HepG2 (cell line): ENCODE measurements around the gene JPT1. TPM values are rescaled to one million over a fixed set of nuclear protein-coding genes. Genes with fewer than 3 reads are reported as not detected.

Experiments used
- GATAD1 ChIP-seq: IDR thresholded peaks from 2 replicates; pipeline ENCODE4 v1.6.1; 2016; ENCODE audit warnings: missing genetic modification reagents, missing compliant biosample characterization
- KLF16 ChIP-seq, 2 experiments: sonication (generic) in 1 of 2; formaldehyde crosslinking in 1 of 2; IDR thresholded peaks; 2 replicates each; pipeline versions ENCODE4 v1.6.1 to v1.8.0; 2016 to 2023; ENCODE audit warnings: missing genetic modification reagents in 2 of 2, missing compliant biosample characterization in 1 of 2
- PHF5A ChIP-seq: IDR thresholded peaks from one replicate; pipeline ENCODE4 v1.6.1; 2018; ENCODE audit warnings: low read depth, missing genetic modification reagents; ENCODE audit not compliant: unreplicated experiment
- TCF12 ChIP-seq, 2 experiments: fragments of 450-650 bp in 1 of 2; sonication (generic) in 1 of 2; formaldehyde crosslinking in 1 of 2; IDR thresholded peaks; 2 replicates each; pipeline versions ENCODE4 v1.6.1 to v1.8.0; 2017 to 2022; ENCODE audit warnings: antibody characterized with exemption in 1 of 2, mild to moderate bottlenecking in 1 of 2, missing genetic modification reagents in 1 of 2, moderate library complexity in 1 of 2
- ZNF121 ChIP-seq: sonication (generic); formaldehyde crosslinking; IDR thresholded peaks from 2 replicates; pipeline ENCODE4 v1.5.0; 2020; ENCODE audit warnings: mild to moderate bottlenecking, missing genetic modification reagents
- ZNF205 ChIP-seq: IDR thresholded peaks from 2 replicates; pipeline ENCODE4 v1.6.1; 2018; ENCODE audit warnings: missing biosample characterization, missing genetic modification reagents
- ZNF746 ChIP-seq: sonication (generic); formaldehyde crosslinking; IDR thresholded peaks from 2 replicates; pipeline ENCODE4 v1.8.0; 2022; ENCODE audit warnings: mild to moderate bottlenecking, missing genetic modification reagents
- ZSCAN31 ChIP-seq: sonication (generic); formaldehyde crosslinking; IDR thresholded peaks from 2 replicates; pipeline ENCODE4 v1.5.0; 2020; ENCODE audit warnings: low read depth, mild to moderate bottlenecking, missing genetic modification reagents
- polyA plus RNA-seq, 8 experiments: library from polyadenylated mRNA; depleted of rRNA in 3 of 8; stranded (reverse) in 7 of 8; unstranded in 1 of 8; fragments of >200 nt; fragmentation: Illumina TruSeq in 4 of 8; extraction: Trizol in 4 of 8; gene quantifications; 2 replicates each; pipeline versions ENCODE4 v1.2.1 to v1.2.3, GENCODE V29; 2011 to 2016; ENCODE audit warnings: low read depth in 4 of 8, missing spikeins in 1 of 8, mixed read lengths in 1 of 8; ENCODE audit not compliant: insufficient read depth in 1 of 8
- total RNA-seq, 5 experiments: library from RNA; depleted of rRNA; stranded (reverse); fragments of >200 nt; fragmentation: Illumina TruSeq; extraction: Trizol; gene quantifications; 2 replicates each; pipeline ENCODE4 v1.2.3, GENCODE V29; 2016; ENCODE audit warnings: low read depth in 1 of 5
- TF ChIP-seq, protein P1 (sequence below): IDR thresholded peaks from 2 replicates; pipeline ENCODE4 v1.6.1; 2012; ENCODE audit warnings: low read depth, low read length, improper control_type of control experiment
- TF ChIP-seq, protein P2 (sequence below), 2 experiments: fragments of 450-650 bp in 1 of 2; sonication (generic) in 1 of 2; formaldehyde crosslinking; IDR thresholded peaks; 2 replicates each; pipeline versions ENCODE4 v1.5.0 to v1.8.0; 2020 to 2022; ENCODE audit warnings: mild to moderate bottlenecking in 1 of 2, missing genetic modification reagents in 1 of 2
- TF ChIP-seq, protein P3 (sequence below): sonication (generic); formaldehyde crosslinking; conservative IDR thresholded peaks from 2 replicates; pipeline ENCODE4 v1.5.0; 2020; ENCODE audit warnings: missing genetic modification reagents
- TF ChIP-seq, protein P4 (sequence below): fragments of 450-650 bp; IDR thresholded peaks from 2 replicates; pipeline ENCODE4 v1.6.1; 2016
- TF ChIP-seq, protein P5 (sequence below): sonication (generic); formaldehyde crosslinking; IDR thresholded peaks from 2 replicates; pipeline ENCODE4 v1.9.0; 2022; ENCODE audit warnings: missing genetic modification reagents, mild to moderate bottlenecking, borderline replicate concordance
- TF ChIP-seq, protein P6 (sequence below): sonication (generic); formaldehyde crosslinking; IDR thresholded peaks from 2 replicates; pipeline ENCODE4 v1.4.0; 2020; ENCODE audit warnings: missing genetic modification reagents
- TF ChIP-seq, protein P7 (sequence below): sonication (generic); formaldehyde crosslinking; IDR thresholded peaks from 2 replicates; pipeline ENCODE4 v1.8.0; 2022; ENCODE audit warnings: missing genetic modification reagents, mild to moderate bottlenecking, inconsistent platforms, borderline replicate concordance

Gene JPT1
- total and polyA plus RNA-seq, 2 of the 13 experiments (the other 11 are each of a cell fraction or from before 2014, with no cell fraction given), result 43.3 to 256 TPM

DNA sequence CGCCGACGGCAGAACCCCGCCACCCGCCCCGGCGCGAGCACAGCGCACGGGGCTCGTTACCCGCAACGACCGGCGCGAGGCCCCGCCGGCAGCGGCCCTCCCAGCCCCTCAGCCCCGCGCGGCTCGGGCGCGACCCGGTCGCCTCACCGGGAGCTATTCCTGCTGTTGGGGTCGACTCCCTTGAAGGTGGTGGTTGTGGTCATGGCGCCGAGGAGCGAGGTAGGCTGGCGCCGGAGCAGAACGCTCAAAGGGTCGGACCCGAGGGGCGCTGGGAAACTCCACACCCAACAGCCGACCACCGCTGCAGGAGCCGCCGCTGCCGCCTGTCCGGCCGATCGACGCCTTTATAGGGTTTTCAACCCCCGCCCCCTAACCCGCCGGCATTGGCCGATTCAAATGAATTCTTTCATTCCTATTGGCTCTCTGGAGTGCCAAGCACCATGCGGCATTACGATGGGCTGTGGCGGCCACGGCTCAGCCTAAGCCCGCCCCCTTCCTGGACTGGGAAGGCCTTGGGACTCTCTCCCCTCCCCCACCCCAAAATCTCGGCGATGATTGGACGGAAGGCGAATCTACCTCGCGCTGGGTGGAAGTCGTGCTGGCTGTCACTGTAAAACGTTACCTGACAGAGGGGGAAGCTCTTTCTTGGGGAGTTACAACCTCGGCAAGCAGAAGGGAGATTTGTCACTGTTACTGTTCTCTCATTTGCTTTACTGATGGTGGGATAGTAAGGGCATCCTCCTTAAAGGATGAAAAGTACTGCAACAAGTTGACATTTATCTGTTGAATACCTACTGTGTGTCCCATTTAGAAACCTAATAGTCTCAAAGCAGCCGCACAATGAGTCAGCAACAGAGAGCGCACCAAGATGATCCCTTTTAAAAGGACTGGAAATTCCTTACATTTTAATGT is at the start of gene JPT1 (continued):
- TF ChIP-seq, protein P1, sequence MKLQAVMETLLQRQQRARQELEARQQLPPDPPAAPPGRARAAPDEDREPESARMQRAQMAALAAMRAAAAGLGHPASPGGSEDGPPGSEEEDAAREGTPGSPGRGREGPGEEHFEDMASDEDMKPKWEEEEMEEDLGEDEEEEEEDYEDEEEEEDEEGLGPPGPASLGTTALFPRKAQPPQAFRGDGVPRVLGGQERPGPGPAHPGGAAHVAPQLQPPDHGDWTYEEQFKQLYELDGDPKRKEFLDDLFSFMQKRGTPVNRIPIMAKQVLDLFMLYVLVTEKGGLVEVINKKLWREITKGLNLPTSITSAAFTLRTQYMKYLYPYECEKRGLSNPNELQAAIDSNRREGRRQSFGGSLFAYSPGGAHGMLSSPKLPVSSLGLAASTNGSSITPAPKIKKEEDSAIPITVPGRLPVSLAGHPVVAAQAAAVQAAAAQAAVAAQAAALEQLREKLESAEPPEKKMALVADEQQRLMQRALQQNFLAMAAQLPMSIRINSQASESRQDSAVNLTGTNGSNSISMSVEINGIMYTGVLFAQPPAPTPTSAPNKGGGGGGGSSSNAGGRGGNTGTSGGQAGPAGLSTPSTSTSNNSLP, result 0 out of 2 replicates have a peak, but pooled peaks have one; percentile 38
- TF ChIP-seq, protein P2, sequence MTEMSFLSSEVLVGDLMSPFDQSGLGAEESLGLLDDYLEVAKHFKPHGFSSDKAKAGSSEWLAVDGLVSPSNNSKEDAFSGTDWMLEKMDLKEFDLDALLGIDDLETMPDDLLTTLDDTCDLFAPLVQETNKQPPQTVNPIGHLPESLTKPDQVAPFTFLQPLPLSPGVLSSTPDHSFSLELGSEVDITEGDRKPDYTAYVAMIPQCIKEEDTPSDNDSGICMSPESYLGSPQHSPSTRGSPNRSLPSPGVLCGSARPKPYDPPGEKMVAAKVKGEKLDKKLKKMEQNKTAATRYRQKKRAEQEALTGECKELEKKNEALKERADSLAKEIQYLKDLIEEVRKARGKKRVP (CRISPR knock-in tag; IDR thresholded peaks at IDR 0.05), result peak in 1 of 2 experiments; percentile 60; a peak in 1 of 4 replicates
- TF ChIP-seq PHF5A, result peak; percentile 24
- TF ChIP-seq, protein P3, sequence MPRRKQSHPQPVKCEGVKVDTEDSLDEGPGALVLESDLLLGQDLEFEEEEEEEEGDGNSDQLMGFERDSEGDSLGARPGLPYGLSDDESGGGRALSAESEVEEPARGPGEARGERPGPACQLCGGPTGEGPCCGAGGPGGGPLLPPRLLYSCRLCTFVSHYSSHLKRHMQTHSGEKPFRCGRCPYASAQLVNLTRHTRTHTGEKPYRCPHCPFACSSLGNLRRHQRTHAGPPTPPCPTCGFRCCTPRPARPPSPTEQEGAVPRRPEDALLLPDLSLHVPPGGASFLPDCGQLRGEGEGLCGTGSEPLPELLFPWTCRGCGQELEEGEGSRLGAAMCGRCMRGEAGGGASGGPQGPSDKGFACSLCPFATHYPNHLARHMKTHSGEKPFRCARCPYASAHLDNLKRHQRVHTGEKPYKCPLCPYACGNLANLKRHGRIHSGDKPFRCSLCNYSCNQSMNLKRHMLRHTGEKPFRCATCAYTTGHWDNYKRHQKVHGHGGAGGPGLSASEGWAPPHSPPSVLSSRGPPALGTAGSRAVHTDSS (CRISPR knock-in tag), result 0 out of 2 replicates have a peak, but pooled peaks have one; percentile 30
- TF ChIP-seq, protein P4, sequence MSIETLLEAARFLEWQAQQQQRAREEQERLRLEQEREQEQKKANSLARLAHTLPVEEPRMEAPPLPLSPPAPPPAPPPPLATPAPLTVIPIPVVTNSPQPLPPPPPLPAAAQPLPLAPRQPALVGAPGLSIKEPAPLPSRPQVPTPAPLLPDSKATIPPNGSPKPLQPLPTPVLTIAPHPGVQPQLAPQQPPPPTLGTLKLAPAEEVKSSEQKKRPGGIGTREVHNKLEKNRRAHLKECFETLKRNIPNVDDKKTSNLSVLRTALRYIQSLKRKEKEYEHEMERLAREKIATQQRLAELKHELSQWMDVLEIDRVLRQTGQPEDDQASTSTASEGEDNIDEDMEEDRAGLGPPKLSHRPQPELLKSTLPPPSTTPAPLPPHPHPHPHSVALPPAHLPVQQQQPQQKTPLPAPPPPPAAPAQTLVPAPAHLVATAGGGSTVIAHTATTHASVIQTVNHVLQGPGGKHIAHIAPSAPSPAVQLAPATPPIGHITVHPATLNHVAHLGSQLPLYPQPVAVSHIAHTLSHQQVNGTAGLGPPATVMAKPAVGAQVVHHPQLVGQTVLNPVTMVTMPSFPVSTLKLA, result peak; percentile 61; the same call in 1 of the 2 replicates
- 0 out of 2 replicates have a peak, but pooled peaks have one; percentile 16 for TF ChIP-seq ZNF121
- TF ChIP-seq TCF12 (IDR thresholded peaks at IDR 0.05), result no peak
- TF ChIP-seq TCF12 (CRISPR knock-in tag; IDR thresholded peaks at IDR 0.05), result peak; percentile 73; the same call in 1 of the 2 replicates
- TF ChIP-seq ZSCAN31 (CRISPR knock-in tag), result no peak
- peak in 1 of 2 experiments; percentile 99; a peak in 2 of 4 replicates for TF ChIP-seq KLF16 (CRISPR knock-in tag; IDR thresholded peaks at IDR 0.05)
- peak; percentile 89 for TF ChIP-seq ZNF205 (CRISPR knock-in tag)
- peak; percentile 71; the same call in 1 of the 2 replicates for TF ChIP-seq ZNF746
- TF ChIP-seq, protein P5, sequence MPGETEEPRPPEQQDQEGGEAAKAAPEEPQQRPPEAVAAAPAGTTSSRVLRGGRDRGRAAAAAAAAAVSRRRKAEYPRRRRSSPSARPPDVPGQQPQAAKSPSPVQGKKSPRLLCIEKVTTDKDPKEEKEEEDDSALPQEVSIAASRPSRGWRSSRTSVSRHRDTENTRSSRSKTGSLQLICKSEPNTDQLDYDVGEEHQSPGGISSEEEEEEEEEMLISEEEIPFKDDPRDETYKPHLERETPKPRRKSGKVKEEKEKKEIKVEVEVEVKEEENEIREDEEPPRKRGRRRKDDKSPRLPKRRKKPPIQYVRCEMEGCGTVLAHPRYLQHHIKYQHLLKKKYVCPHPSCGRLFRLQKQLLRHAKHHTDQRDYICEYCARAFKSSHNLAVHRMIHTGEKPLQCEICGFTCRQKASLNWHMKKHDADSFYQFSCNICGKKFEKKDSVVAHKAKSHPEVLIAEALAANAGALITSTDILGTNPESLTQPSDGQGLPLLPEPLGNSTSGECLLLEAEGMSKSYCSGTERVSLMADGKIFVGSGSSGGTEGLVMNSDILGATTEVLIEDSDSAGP (CRISPR knock-in tag), result peak; percentile 86
- TF ChIP-seq, protein P6, sequence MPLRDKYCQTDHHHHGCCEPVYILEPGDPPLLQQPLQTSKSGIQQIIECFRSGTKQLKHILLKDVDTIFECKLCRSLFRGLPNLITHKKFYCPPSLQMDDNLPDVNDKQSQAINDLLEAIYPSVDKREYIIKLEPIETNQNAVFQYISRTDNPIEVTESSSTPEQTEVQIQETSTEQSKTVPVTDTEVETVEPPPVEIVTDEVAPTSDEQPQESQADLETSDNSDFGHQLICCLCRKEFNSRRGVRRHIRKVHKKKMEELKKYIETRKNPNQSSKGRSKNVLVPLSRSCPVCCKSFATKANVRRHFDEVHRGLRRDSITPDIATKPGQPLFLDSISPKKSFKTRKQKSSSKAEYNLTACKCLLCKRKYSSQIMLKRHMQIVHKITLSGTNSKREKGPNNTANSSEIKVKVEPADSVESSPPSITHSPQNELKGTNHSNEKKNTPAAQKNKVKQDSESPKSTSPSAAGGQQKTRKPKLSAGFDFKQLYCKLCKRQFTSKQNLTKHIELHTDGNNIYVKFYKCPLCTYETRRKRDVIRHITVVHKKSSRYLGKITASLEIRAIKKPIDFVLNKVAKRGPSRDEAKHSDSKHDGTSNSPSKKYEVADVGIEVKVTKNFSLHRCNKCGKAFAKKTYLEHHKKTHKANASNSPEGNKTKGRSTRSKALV (CRISPR knock-in tag), result peak; percentile 43; the same call in 1 of the 2 replicates
- TF ChIP-seq, protein P7, sequence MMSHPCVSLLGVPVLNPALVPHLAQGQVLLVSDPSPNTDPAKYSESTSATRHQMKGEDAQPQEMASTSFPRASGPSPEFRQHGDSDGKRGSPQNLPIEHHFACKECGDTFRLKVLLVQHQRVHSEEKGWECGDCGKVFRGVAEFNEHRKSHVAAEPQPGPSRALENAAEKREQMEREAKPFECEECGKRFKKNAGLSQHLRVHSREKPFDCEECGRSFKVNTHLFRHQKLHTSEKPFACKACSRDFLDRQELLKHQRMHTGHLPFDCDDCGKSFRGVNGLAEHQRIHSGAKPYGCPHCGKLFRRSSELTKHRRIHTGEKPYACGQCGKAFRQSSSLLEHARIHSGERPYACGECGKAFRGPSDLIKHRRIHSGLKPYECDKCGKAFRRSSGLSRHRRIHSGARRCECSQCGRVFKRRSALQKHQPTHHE (CRISPR knock-in tag), result peak; percentile 83; the same call in 1 of the 2 replicates
- peak; percentile 74 for TF ChIP-seq GATAD1 (CRISPR knock-in tag)
